Activated naive CD4-positive, alpha-beta T cell treated with Interleukin-2 at 50 U/mL for 16 hours (primary cell): ENCODE measurements around the gene PPFIBP1.
"Not testable (repeated sequence)": the region's sequence is repeated elsewhere in the genome, so short reads cannot be mapped to it uniquely, and the experiment has no call there.

Experiments used
- DNase-seq: peaks from one replicate; pipeline ENCODE4 v3.0.0-alpha.2; 2020

Gene PPFIBP1

GRCh38 chr12:27544858-27545257 is 20.9 kb downstream of the PPFIBP1 start:
- not testable (repeated sequence) for DNase-seq

- DNase-seq, result no peak
Observed at GRCh38 chr12:27545665-27546064, 21.7 kb downstream of the PPFIBP1 start.

- no peak for DNase-seq
Observed at GRCh38 chr12:27547592-27547991, 23.6 kb downstream of the PPFIBP1 start.

GRCh38 chr12:27548301-27549199 is 24.5 kb downstream of the PPFIBP1 start:
- DNase-seq, result no peak

GRCh38 chr12:27549236-27549800 is 25.3 kb downstream of the PPFIBP1 start:
- no peak for DNase-seq

- DNase-seq, result no peak
Observed at GRCh38 chr12:27549801-27550652, 26.0 kb downstream of the PPFIBP1 start.

- DNase-seq, result no peak
Observed at GRCh38 chr12:27550653-27550975, 26.6 kb downstream of the PPFIBP1 start.

GRCh38 chr12:27551172-27551840 is 27.3 kb downstream of the PPFIBP1 start:
- DNase-seq, result no peak

GRCh38 chr12:27552235-27552634 is 28.2 kb downstream of the PPFIBP1 start:
- DNase-seq, result no peak

- DNase-seq, result no peak
Observed at GRCh38 chr12:27552886-27553560, 29.0 kb downstream of the PPFIBP1 start.

- no peak for DNase-seq
Observed at GRCh38 chr12:27553941-27554340, 29.9 kb downstream of the PPFIBP1 start.

- DNase-seq, result no peak
Observed at GRCh38 chr12:27554421-27555186, 30.6 kb downstream of the PPFIBP1 start.

GRCh38 chr12:27555361-27555760 is 31.4 kb downstream of the PPFIBP1 start:
- no peak for DNase-seq

- DNase-seq, result no peak
Observed at GRCh38 chr12:27555925-27556778, 32.1 kb downstream of the PPFIBP1 start.

- no peak for DNase-seq
Observed at GRCh38 chr12:27560126-27560525, 36.1 kb downstream of the PPFIBP1 start.

GRCh38 chr12:27561535-27562350 is 37.7 kb downstream of the PPFIBP1 start:
- no peak for DNase-seq

- no peak for DNase-seq
Observed at GRCh38 chr12:27564612-27565213, 40.7 kb downstream of the PPFIBP1 start.

GRCh38 chr12:27566159-27566558 is 42.2 kb downstream of the PPFIBP1 start:
- DNase-seq, result no peak

- DNase-seq, result no peak
Observed at GRCh38 chr12:27566626-27567025, 42.6 kb downstream of the PPFIBP1 start.
